Activated naive CD4-positive, alpha-beta T cell (primary cell): Measurements from ENCODE around the gene C4orf54.

Experiments used
- DNase-seq, 4 experiments: peaks; one replicate each; lab custom pipeline; 2025; lab: John Stamatoyannopoulos, UW

Gene C4orf54

GRCh38 chr4:99657798-99658197 is at the start of gene C4orf54:
C4orf54 (minus strand) TSS chr4:99657828; CDS start chr4:99654648, 3,180 bp downstream.
- no peak for DNase-seq

GRCh38 chr4:99705891-99706290 is 48.3 kb upstream of the C4orf54 start:
- no peak for DNase-seq

DNA sequence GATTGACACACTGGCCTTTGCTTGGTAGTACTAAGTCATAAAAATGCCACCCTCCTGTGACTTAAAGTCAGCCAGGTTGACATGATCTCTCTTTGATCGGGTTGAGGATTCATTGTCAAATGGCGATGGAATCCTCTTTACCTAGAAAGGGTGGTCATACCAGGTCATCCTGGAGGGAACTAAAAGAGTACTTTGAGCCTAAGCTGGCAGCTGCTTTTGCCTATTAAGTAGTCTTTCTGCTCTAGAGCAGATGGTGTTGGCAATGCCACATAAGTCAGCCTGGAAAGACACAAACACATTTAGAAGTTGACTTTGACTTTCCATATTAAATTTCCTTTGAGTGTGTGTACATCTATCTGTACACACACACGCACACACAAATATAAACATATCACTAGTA is 39.2 kb upstream of the C4orf54 start:
- no peak for DNase-seq

- no peak for DNase-seq
Observed at GRCh38 chr4:99693140-99693539, 35.5 kb upstream of the C4orf54 start.

- DNase-seq = no peak
Observed at GRCh38 chr4:99690990-99691389, 33.4 kb upstream of the C4orf54 start.

DNA sequence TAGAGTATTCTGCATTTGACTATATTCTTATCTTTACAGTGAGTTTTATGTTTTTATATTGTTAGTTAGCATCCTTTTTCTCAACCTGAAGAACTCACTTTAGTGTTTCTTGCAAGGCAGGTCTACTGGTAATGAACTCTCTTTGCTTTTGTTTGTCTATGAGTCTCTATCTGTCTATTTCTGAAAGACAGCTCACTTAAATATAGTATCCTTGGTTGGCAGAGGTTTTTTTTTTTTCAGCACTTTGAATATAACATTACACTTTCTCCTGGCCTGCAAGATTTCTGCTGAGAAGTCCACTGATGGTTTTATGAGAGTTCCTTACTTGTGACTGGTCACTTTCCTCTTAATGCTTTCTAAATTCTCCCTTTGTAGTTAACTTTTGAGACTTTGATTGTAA is 32.8 kb upstream of the C4orf54 start:
- DNase-seq = no peak

DNA sequence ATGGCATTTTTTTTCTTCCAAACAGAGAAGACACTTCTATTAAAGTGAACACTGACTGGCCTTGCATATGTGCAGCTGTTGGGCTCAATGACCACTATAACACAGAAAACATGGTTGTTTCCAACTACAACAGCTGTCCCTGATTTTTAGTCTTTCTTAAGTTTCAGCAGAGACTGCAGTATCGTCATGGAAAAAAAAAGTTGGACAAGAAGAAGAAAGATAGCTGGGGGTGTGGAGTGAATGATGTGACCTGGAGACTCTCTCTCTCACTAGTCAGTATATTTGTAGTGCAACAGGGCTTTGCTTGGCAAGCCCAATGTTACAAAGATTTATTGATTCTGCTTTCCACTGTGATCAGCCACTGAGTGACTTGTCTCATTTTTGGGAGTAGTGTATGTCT is 29.5 kb upstream of the C4orf54 start:
- DNase-seq = no peak

DNA sequence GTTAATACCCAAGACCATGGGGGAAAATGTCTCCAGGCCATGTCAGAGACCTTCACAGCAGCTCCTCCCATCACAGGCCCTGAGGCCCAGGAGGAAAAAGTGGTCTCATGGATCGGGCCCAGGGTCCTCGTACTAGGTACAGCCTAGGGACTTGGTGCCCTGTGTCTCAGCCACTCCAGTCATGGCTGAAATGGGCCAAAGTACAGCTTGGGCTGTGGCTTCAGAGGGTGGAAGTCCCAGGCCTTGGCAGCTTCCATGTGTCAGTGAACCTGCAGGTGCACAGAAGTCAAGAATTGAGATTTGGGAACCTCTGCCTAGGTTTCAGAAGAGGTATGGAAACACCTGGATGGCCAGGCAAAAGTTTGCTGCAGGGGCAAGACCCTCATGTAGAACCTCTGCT is 27.6 kb upstream of the C4orf54 start:
- no peak for DNase-seq

- no peak for DNase-seq
Observed at GRCh38 chr4:99683895-99684294, 26.3 kb upstream of the C4orf54 start.

DNA sequence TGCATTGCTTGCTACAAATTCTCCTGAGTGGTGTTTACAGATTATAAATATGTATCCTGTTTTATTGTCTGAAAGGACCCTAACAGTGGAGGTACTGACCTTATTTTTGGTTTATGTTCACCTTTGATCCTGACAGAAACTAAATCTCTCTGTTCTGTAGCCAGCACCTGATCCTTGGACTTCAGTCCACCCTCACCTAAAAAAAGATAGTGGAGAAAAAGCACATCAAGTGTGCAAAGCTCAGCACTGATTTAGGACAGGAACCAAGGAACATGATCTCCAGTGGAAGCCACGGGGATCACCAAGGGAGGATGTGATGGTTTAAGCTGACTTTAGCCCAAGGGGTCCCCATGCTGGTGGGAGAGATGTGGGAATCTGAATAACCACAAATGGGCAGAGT is 22.3 kb upstream of the C4orf54 start:
- no peak for DNase-seq

DNA sequence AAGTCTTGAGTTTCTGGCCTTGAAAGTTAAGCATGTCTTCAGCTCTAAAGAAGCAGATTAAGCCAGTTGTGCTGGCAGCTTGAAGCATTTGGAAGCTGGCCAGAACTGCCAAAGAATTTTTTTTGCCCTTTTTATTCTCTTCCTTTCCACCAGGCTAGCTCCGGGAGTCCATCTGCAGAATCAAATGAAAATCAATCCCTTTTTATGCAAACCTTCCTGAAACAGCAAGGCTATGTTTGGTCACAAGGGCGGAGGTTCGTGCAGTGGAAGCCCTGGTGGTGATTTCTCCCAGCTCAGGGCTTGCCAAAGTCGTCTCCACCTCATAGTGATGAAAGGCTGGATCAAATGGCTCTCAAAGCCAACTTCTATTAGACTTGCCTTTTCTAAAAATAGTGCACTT is 21.6 kb upstream of the C4orf54 start:
- no peak for DNase-seq

DNA sequence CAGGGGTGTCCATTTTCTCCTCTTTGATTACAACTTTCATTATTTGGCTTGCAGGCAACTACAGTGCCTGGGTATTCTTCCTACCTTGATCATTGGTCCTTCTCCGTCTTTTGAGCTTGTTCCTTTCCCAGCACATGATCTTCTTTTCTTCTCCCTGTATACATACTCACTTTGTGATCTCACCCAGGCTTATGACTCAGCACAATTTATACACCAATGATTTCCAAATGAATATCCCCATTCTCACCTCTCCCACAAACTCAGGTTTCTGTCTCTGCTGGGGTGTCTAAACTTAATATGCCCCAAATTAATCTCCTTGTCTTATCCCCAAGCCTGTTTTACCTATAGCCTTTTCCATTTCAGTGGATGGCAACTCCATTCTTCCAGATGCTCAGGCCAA is 19.5 kb upstream of the C4orf54 start:
- no peak for DNase-seq

DNA sequence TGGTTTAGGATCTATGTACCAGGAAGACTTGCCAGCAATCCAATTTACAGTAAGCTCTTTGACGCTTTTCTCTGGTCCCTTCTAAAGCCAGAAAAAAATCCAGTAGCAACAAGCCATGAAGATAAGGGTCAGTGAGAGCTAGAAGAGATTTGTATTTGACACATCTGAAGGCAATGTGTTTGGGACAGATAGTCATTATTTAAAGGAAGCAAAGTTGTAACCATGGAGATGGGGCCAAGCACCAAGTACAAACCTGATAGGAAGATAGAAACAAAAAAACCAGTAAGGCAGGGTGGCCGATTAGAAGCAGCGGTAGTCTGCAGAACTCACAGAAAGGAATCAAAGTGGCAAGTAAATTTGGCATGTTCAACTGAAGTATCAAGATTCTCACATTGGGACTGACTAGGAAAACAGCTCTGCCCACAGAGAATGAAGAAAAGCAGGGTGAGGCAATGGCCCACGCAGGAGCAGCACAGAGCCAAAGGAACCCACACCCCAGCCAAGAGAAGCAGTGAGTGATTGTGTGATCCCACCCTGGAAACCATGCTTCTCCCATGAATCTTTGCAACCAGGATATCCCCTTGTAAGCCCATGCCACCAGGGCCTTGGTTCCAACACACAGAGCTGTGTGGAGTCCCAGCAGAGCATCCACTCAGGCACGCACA is 12.9 kb upstream of the C4orf54 start:
- no peak for DNase-seq

DNA sequence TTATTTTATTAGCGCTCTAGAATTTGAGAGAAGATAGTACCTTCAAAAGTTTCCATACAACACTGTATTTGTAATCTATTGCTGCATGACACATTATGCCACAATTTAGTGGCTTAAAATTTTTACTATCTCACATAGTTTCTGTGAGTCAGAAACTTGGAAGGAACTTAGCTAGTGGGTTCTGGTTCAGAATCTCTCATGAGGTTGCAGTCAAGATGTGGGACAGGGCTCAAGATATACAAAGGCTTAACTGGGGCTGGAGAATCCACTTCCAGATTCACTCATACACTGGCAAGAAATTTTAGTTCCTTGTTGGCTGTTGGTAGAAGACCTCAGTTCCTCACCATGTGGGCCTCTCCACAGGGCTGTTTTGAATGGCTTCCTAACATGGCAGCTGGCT is 11.5 kb upstream of the C4orf54 start:
- no peak for DNase-seq

GRCh38 chr4:99668472-99668871 is 10.8 kb upstream of the C4orf54 start:
- DNase-seq = no peak

DNA sequence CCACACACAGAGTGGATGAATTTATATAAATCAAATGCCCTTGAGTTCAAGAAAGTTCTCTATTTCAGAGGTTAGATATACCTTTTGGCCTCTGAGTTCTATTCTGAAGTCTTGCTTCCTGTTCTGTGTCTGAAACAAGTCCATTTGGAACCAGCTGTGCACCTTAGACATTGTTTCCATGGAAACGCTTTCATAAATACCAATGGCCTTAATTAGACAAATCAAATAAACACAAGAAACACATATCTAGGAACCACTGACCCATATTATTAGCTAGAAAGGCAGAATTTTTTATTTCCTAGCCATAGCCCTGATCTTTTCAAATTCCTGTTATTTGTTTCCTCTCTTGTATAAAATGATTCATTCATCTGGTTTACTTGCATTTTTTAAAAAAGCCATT is 8.4 kb upstream of the C4orf54 start:
- no peak for DNase-seq

GRCh38 chr4:99664716-99665115 is 7.1 kb upstream of the C4orf54 start:
- no peak for DNase-seq

DNA sequence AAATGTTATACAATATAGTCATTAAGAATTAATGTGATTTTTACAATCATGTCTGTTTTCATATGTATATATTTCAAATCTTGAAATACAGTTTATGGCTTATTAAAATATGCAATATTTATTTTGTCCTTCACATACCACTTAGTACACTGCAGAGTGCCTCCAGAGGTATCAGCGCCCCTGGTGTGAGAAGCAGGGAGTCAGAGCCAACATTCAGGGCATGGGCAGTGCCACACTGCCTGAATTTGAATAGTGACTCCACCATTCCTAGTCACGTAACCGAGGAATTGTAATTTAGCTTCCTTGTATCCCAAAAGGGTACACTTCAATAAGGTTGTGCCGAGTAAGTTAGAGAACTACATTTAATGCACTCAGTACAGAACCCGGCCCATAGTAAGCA is 4.3 kb upstream of the C4orf54 start:
- no peak for DNase-seq

DNA sequence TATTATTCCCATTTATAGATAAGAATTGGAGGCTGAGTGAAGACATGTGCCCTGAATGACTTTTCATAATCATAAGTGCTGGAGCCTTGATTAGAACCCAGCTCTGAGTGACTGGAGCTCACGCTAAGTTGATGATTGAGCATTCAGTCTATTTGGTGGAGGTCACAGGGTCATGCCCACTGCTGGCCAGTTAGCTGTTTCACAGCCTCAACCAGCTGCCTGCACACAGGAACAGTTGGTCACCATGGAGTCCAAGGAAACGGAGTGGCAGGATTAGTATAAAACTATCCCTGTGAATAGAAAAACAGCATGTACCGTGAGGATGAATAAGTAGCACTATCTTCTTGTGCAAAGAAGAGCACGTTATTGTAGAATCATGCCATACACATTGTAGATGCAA is 1.0 kb upstream of the C4orf54 start:
- DNase-seq = no peak

- DNase-seq = no peak
Observed at GRCh38 chr4:99655308-99656081, 2.1 kb downstream of the C4orf54 start.

DNA sequence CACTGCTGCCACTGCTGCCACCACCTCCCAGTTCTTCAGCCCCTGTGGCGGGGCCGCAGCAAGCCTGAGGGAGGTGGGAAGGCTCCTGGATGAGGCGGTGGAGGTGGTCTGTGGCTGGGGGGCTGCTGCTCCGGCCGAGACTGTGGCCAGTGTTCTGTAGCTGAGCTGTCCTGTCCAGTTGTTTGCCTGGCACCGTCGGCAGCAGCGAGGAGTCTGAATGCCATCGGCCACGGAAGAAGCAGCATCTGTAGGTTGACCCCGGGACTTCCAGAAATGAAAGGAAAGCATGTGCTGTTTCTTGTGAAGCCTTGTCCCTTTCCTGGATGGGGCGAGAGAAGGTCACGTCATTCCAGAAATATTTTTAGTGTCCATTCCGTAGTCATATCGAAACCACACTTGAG is 3.3 kb downstream of the C4orf54 start:
- no peak for DNase-seq

GRCh38 chr4:99653916-99654315 is 3.7 kb downstream of the C4orf54 start:
- no peak for DNase-seq

DNA sequence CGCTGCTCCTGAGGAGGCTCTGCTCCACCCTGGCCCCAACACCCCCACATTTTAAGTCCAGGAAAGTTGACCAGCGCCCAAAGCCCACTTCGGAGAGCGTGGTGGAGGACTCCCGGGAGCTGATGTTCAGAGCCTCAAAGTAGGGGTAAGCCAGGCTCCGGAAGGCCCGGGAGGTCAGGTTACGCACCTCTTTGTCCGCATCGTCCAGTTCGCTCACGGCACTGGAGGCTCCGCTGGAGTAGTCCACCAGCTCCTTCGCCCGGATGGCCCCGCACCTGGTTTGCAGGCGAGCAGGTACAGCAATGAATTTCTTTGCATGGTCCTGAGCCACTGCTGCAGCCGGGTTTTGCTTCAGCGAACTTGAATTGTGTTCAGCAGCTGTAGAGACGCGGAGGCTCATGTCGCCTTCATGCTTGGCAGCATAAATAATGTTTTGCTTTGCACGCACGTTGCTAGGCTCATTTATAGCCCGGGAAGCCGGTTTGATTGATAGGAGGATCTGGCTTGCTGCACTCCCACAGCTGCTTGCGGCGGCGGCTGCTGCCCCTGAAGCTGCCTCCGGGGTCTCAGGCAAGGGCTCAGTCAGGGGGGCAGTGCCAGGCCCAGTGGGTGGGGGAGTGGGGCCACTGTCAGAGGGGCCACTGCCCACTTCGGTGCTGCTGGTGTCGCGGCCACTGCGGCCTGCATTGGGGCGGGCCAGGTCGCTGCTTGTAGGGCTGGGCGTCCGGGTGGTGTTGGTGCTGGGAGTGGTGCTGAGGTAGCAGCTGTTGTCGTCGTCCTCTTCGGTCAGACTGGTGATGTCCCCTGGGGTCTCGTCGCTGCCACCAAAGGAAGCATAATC is 4.8 kb downstream of the C4orf54 start:
- DNase-seq = no peak
